Superior temporal gyrus (tissue), 1 donor: ENCODE measurements around the gene NUDT8.
"Not testable (repeated sequence)": the region's sequence is repeated elsewhere in the genome, so short reads cannot be mapped to it uniquely, and the experiment has no call there.

Experiments
- DNase-seq: peaks from one replicate; pipeline ENCODE4 v3.0.0-alpha.2; 2016; ENCODE audit errors: extremely low spot score

Gene NUDT8

GRCh38 chr11:67613313-67613959 is 16.3 kb downstream of the NUDT8 start:
- no peak for DNase-seq

GRCh38 chr11:67612751-67613150 is 17.0 kb downstream of the NUDT8 start:
- DNase-seq: no peak

- no peak for DNase-seq
These were observed 17.8 kb downstream of the NUDT8 start for GRCh38 chr11:67611704-67612587.

GRCh38 chr11:67611165-67611564 is 18.6 kb downstream of the NUDT8 start:
- DNase-seq: no peak

- DNase-seq: no peak
These were observed 19.4 kb downstream of the NUDT8 start for GRCh38 chr11:67610302-67610868.

GRCh38 chr11:67609316-67609715 is 20.4 kb downstream of the NUDT8 start:
- DNase-seq: no peak

GRCh38 chr11:67608486-67608885 is 21.3 kb downstream of the NUDT8 start:
- DNase-seq: no peak

GRCh38 chr11:67607507-67607906 is 22.2 kb downstream of the NUDT8 start:
- DNase-seq: no peak

GRCh38 chr11:67606492-67607295 is 23.0 kb downstream of the NUDT8 start, which contains the start of gene NDUFV1:
Gene NDUFV1, plus strand, starts transcription at chr11:67606936. Its CDS starts 69 bp downstream, at chr11:67607005.
- peak; percentile 97 for DNase-seq

- DNase-seq: no peak
These were observed 23.6 kb downstream of the NUDT8 start for GRCh38 chr11:67606093-67606491.

- DNase-seq: no peak
These were observed 24.3 kb downstream of the NUDT8 start for GRCh38 chr11:67605231-67606011.

- DNase-seq: no peak
These were observed 24.9 kb downstream of the NUDT8 start for GRCh38 chr11:67604815-67605214.

- DNase-seq: not testable (repeated sequence)
These were observed 25.6 kb downstream of the NUDT8 start for GRCh38 chr11:67604119-67604518.

GRCh38 chr11:67601098-67601497 is 28.6 kb downstream of the NUDT8 start:
- no peak for DNase-seq

GRCh38 chr11:67600324-67601029 is 29.3 kb downstream of the NUDT8 start:
- DNase-seq: no peak

GRCh38 chr11:67599149-67599548 is 30.6 kb downstream of the NUDT8 start:
- DNase-seq: no peak

GRCh38 chr11:67597963-67598362 is 31.8 kb downstream of the NUDT8 start:
- not testable (repeated sequence) for DNase-seq

- DNase-seq: not testable (repeated sequence)
These were observed 32.3 kb downstream of the NUDT8 start for GRCh38 chr11:67597458-67597857.

GRCh38 chr11:67596753-67597300 is 32.9 kb downstream of the NUDT8 start:
- no peak for DNase-seq

GRCh38 chr11:67594480-67594879 is 35.3 kb downstream of the NUDT8 start:
- no peak for DNase-seq
